HG02588 (cell line): Measurements from ENCODE around the gene SLC5A8.
"Not testable (repeated sequence)": the region's sequence is repeated elsewhere in the genome, so short reads cannot be mapped to it uniquely, and the experiment has no call there.

ENCODE experiments used
- ATAC-seq: cut with Tn5 transposase; IDR thresholded peaks from one replicate; pipeline ENCODE4 v1.9.1; 2021; ENCODE audit warnings: mild to moderate bottlenecking, moderate library complexity; ENCODE audit not compliant: unreplicated experiment

The SLC5A8 gene

GRCh38 chr12:101173197-101173749 is 36.8 kb downstream of the SLC5A8 start:
- no peak for ATAC-seq

GRCh38 chr12:101172316-101172715 is 37.7 kb downstream of the SLC5A8 start:
- ATAC-seq: no peak

- no peak for ATAC-seq
Measured at GRCh38 chr12:101168001-101168400, 42.0 kb downstream of the SLC5A8 start.

GRCh38 chr12:101166866-101167265 is 43.2 kb downstream of the SLC5A8 start:
- ATAC-seq: no peak

- no peak for ATAC-seq
Measured at GRCh38 chr12:101165319-101165718, 44.7 kb downstream of the SLC5A8 start.

GRCh38 chr12:101145777-101146431 is 64.1 kb downstream of the SLC5A8 start:
- not testable (repeated sequence) for ATAC-seq

- ATAC-seq: no peak
Measured at GRCh38 chr12:101127521-101128219, 82.4 kb downstream of the SLC5A8 start.

- no peak for ATAC-seq
Measured at GRCh38 chr12:101117842-101118241, 92.2 kb downstream of the SLC5A8 start.

GRCh38 chr12:101116911-101117310 is 93.1 kb downstream of the SLC5A8 start:
- ATAC-seq: no peak

GRCh38 chr12:101115326-101115725 is 94.7 kb downstream of the SLC5A8 start:
- no peak for ATAC-seq

GRCh38 chr12:101111441-101111840 is 98.6 kb downstream of the SLC5A8 start:
- ATAC-seq: no peak

- no peak for ATAC-seq
Measured at GRCh38 chr12:101110866-101111265, 99.2 kb downstream of the SLC5A8 start.

GRCh38 chr12:101108130-101108529 is 101.9 kb downstream of the SLC5A8 start:
- no peak for ATAC-seq

- ATAC-seq: no peak
Measured at GRCh38 chr12:101107032-101107763, 102.8 kb downstream of the SLC5A8 start.
